ENCODE measurements around the gene STAT5A.

Gene STAT5A

DNA sequence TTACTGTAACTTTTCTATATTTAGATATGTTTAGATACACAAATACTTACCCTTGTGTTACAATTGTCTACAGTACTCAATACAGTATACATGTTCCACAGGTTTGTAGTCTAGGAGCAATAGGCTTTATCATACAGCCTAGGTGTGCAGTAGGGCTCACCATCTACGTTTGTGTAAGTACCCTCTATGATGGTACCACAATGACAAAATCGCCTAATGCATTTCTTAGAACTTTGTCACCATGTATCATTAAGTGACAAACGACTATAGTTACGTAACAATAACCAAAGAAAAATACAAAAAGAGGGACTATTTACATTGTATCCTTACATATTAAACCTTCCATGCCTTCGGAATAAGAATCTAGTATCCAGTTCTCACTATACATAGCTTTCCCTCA, 20.1 kb upstream of the STAT5A start:
- DNase-seq (ENCODE audit: low read depth, low spot score): no peak

- no peak for DNase-seq (ENCODE audit: low read depth, low spot score)
Measured at GRCh38 chr17:42270170-42270535, 18.1 kb upstream of the STAT5A start.

DNA sequence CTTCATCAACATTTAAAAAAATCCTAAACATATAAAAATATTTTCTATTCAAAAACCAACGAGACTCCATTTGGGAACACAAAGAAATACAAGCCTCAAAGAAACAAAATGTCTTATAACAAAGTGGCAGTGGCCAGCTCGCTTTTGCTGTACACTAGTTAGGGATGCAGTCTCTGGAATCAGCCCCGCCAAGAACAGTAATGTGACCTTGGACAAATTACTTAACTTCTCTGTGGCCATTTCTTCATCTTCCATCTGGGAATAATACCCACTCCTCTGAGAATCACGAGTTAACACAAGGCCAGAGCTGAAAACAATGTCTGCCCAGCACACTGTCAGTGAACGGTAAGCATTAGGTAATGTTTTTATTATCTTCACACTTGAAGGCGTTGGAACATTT, 17.7 kb upstream of the STAT5A start:
- no peak for DNase-seq (ENCODE audit: low read depth, low spot score)

DNA sequence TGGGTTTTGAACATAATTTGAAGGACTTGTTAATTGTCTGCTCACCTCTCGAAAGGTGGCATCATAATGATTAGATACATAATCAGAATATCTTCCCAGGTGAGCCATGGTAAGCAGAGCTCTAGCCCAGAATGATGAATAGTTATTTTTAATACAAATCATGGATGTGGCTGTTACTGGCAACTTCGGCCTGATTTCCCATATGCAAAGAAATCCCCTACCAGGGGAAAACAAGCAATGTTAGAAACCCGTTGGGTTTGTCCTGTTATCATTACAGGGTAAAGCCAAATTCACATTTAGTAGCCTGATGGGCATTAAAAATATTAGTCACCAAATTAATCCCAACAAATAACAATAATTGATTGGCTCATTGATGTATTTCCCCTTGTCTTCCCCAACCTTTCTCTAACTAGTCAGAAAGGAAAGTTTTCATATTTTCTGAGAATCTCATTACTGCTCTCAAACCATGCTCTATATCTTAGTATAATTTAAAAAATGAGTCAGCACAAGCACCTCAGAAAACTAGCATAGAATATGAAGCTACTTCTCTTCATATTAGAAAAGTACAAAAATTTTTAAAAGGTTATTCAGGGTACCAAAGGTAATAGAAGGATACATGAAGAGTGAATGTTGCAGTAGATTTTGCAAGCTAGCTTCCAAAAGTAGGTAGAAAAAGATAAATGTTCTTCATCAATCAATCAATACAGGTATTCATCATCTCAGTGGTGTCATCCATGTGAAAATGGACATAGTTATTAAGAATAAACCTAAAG, 17.1 kb upstream of the STAT5A start:
- DNase-seq (ENCODE audit: low read depth, low spot score): no peak

GRCh38 chr17:42271779-42272035, 16.6 kb upstream of the STAT5A start:
- no peak for DNase-seq (ENCODE audit: low read depth, low spot score)

DNA sequence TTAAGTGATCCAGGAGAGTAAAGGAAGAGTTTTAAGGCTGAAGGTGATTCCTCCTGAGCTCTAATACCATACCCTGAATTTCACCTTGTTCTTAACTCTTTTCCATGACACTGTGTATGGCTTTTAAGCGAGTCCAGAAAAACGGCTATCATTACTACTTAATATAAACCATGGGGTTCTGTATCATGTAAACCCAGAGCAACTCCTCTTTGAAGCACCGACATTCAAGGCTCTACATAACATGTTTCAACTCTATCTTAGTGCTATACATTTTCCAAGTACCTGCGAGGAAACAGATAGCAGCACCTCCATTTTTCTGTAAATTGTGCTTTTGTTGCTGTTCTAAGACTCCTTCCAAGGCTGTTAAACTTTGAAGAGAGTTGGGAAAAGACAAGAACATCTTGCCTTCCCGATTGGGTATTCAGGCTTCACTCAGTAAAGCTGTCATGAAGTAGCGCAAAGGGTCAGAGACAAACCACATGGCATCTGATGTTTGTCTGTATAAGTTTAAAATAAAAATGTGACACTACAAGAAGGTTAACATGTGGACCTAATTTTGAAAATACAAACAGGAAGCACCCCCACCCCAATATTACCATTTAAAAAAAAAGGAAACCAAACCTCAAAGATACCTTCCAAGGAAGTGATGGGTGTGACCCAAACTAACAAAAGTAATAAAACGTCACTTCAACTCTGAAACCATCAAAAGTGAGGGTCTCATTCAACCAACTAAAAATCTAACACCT, 16.0 kb upstream of the STAT5A start:
- DNase-seq (ENCODE audit: low read depth, low spot score): no peak

DNA sequence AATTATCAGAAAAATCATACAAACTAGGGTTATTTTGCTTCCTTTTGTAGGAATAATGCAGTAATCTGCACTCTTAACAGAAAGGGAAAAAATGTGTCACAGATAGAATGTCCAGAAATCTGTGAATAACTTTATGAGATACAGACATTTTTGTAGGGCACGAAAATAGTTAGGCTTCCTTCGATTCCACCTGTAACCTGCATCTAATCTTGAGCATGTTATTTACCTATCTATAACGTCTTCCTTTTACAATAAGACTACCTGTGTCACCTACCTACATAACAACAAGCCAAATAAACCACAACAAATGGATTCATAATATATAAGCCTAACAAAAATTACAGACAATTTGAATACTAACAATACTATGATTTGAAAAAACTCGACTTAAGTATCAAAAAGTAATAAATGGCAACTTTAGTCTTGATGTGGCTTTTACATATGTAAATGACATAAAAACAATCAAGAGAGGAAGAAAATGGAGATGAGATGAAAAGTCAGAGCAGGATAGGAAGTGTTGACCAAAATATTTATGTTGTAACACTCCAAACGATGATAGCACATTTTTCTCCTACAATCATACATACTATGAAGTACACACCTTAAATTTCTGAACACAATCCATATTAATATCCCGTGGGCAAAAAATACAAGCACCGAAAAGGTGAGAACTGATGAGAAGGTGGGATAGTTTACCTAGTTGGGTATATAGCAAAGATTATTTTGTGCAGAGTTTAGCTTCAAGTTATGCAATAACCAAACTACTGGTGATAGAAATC, 14.6 kb upstream of the STAT5A start:
- no peak for DNase-seq (ENCODE audit: low read depth, low spot score)

GRCh38 chr17:42274253-42274542, 14.1 kb upstream of the STAT5A start:
- no peak for DNase-seq (ENCODE audit: low read depth, low spot score)

- DNase-seq (ENCODE audit: low read depth, low spot score): no peak
Measured at GRCh38 chr17:42274812-42275526, 13.3 kb upstream of the STAT5A start.

GRCh38 chr17:42275527-42276358, 12.6 kb upstream of the STAT5A start:
- DNase-seq (ENCODE audit: low read depth, low spot score): no peak

- no peak for DNase-seq (ENCODE audit: low read depth, low spot score)
Measured at GRCh38 chr17:42276359-42276608, 12.0 kb upstream of the STAT5A start, which contains the start of gene STAT5B. STAT5B (minus strand) TSS chr17:42276391; CDS start chr17:42232127, 44,264 bp downstream.

GRCh38 chr17:42276609-42277341, 11.5 kb upstream of the STAT5A start:
- DNase-seq (ENCODE audit: low read depth, low spot score): no peak

- DNase-seq (ENCODE audit: low read depth, low spot score): no peak
Measured at GRCh38 chr17:42277342-42277712, 11.0 kb upstream of the STAT5A start.

DNA sequence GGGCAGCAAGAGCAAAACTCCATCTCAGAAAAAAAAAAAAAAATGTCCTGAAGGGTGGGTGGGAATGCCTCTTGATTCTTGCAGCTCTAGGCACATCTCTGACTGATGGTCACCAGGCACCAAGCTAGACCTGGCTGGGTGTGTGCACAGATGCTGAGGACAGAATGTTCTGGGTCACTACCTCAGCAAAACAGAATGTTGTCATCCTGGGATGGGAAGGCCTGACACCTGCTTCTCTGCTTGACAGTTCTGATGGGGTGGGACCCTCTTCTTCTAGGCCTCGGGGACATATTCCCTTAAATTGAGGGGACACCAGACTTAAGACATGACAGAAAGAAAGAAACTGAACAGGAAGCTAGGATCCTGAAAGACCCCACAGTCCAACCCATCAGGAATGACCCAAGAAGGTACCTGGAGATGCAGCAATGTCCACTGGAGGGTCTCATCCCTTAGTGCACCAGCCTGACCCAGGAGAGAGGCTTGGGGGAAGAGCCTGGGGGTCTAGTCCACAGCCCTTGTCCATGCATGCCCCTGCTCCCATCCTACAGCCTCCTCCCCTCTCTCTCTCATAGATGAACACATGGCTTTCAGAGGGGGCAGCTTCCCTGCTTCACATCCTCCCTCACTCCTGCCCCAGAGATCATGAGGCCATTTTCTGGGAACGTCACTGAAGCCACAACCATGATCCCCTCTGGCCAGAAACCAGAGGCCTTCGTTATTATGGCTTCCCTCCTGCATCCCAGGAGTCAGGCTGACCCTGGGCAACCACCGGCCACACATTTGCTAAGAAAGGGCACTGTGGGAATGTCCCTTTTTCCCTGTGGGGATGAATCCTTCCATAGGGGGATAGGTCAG, 8.3 kb upstream of the STAT5A start:
- no peak for DNase-seq (ENCODE audit: low read depth, low spot score)

DNA sequence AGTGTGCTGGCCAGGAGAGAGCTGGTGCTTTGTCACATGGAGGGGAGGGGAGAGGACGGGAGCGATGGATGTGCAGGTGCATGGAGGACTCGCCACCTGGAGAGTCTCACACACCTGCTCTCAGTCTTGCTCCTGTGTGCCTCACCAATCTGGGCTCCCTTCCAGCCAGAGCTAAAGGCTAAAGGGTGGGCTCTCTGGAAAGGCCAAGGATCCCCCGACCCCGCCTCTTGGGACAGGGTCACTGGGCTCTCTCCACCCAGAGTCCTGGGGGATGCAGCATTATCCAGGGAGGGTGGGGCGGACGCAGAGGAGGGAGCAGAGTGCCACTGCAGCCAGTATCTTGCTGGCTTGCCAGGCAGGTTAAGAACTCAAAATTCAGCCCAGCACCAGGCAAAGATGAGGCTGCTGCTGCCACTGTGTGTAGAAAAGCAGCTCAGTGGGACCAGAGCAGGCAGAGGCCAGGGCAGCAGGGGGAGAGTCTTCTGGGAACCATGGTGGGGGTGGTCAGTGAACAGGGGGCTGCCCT, 6.7 kb upstream of the STAT5A start:
- no peak for DNase-seq (ENCODE audit: low read depth, low spot score)

DNA sequence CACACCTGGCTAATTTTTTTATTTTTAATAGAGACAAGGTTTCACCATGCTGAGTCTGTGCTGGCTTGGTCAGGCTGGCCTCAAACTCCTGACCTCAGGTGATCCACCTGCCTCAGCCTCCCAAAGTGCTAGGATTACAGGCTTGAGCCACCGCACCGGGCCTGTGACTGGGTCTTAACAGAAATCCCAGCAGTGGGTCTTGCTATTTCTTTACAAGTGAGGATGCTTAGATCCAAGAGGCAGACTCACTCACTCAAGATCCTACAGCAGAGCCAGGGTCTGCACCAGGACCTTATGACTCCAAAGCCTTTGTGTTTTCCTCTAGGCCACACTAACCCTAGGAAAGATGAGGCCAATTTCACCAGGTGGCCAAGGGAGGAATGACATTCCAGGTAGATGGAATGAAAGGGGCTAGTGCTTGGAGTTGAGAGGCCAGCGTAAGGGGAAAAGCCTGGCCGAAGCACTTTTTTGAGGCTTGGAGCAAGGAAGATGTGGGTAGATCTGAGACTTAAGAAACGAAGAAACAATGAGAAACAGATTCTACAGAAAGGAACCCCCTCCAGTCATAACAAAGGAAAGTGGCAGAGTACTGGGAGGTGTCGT, 5.7 kb upstream of the STAT5A start:
- no peak for DNase-seq (ENCODE audit: low read depth, low spot score)

GRCh38 chr17:42283241-42284023, 4.9 kb upstream of the STAT5A start:
- no peak for DNase-seq (ENCODE audit: low read depth, low spot score)

DNA sequence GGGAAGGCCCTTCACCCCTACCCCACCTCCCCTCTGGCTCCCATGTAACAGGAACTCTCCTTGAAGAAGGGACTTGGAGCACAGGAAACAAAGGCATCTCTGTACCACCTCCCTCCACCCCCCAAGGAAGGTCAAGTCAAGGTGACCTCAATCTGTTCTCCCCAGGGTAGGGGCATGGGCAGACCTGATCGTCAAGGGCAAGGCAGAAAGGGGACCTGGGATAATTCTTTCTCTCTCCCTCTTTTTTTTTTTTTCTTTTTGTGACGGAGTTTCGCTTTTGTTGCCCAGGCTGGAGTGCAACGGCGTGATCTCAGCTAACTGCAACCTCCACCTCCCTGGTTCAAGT, 4.3 kb upstream of the STAT5A start:
- DNase-seq (ENCODE audit: low read depth, low spot score): no peak

- no peak for DNase-seq (ENCODE audit: low read depth, low spot score)
Measured at GRCh38 chr17:42284566-42284965, 3.7 kb upstream of the STAT5A start.

Measured in smooth muscle cell of the brain vasculature (primary cell).